SK-N-SH treated with all-trans-retinoic acid at 6 μM for 48 hours (cell line): ENCODE results near the gene CDX2.

Experiments used
- ATAC-seq: fragments of 200-7000 bp; cut with Tn5 transposase; 3 replicates; pipeline ENCODE4 v1.9.1; 2020; ENCODE audit warnings: mild to moderate bottlenecking, moderate library complexity
- ARNTL ChIP-seq: fragments of 450-650 bp; formaldehyde crosslinking; IDR thresholded peaks from 2 replicates; pipeline ENCODE4 v1.5.0; 2020; ENCODE audit warnings: low read depth, mild to moderate bottlenecking, moderate library complexity, borderline replicate concordance
- BACH2 ChIP-seq: fragments of 250-450 bp; sonication (Bioruptor Pico); IDR thresholded peaks from 2 replicates; pipeline ENCODE4 v1.9.0; 2021; ENCODE audit warnings: mild to moderate bottlenecking, borderline replicate concordance
- CSDC2 ChIP-seq: fragments of 250-450 bp; sonication (Bioruptor Pico); IDR thresholded peaks from 2 replicates; pipeline ENCODE4 v1.5.0; 2020; ENCODE audit warnings: mild to moderate bottlenecking, moderate library complexity
- CSRNP3 ChIP-seq: fragments of 250-450 bp; sonication (Bioruptor Pico); IDR thresholded peaks from 2 replicates; pipeline ENCODE4 v1.5.1; 2021; ENCODE audit warnings: mild to moderate bottlenecking, moderate library complexity
- ESRRG ChIP-seq: fragments of 250-450 bp; sonication (Bioruptor Pico); IDR thresholded peaks from 2 replicates; pipeline ENCODE4 v1.6.1; 2021; ENCODE audit warnings: mild to moderate bottlenecking
- GLIS3 ChIP-seq: fragments of 250-450 bp; sonication (Bioruptor Pico); IDR thresholded peaks from 2 replicates; pipeline ENCODE4 v1.5.0; 2020; ENCODE audit warnings: mild to moderate bottlenecking, moderate library complexity
- ISL1 ChIP-seq: fragments of 250-450 bp; sonication (Bioruptor Pico); IDR thresholded peaks from 2 replicates; pipeline ENCODE4 v2.1.2; 2022; ENCODE audit warnings: mild to moderate bottlenecking, moderate library complexity
- OSR1 ChIP-seq: fragments of 250-450 bp; sonication (Bioruptor Pico); IDR thresholded peaks from 2 replicates; pipeline ENCODE4 v1.8.0; 2022; ENCODE audit warnings: moderate library complexity, mild to moderate bottlenecking, inconsistent platforms
- PPARA ChIP-seq: fragments of 250-450 bp; sonication (Bioruptor Pico); IDR thresholded peaks from 2 replicates; pipeline ENCODE4 v1.5.0; 2020; ENCODE audit warnings: mild to moderate bottlenecking, borderline replicate concordance
- RARB ChIP-seq: fragments of 250-450 bp; sonication (Bioruptor Pico); IDR thresholded peaks from 2 replicates; pipeline ENCODE4 v1.8.0; 2021; ENCODE audit warnings: mild to moderate bottlenecking, moderate library complexity
- SNAI2 ChIP-seq: fragments of 250-450 bp; sonication (Bioruptor Pico); IDR thresholded peaks from 2 replicates; pipeline ENCODE4 v1.5.0; 2020; ENCODE audit warnings: mild to moderate bottlenecking, moderate library complexity
- TCF4 ChIP-seq: fragments of 250-450 bp; sonication (Bioruptor Pico); IDR thresholded peaks from 2 replicates; pipeline ENCODE4 v1.8.0; 2021; ENCODE audit warnings: mild to moderate bottlenecking, moderate library complexity, borderline replicate concordance
- TOX ChIP-seq: fragments of 250-450 bp; sonication (Bioruptor Pico); IDR thresholded peaks from 2 replicates; pipeline ENCODE4 v1.8.0; 2021; ENCODE audit warnings: mild to moderate bottlenecking, moderate library complexity, borderline replicate concordance
- TSHZ2 ChIP-seq: fragments of 250-450 bp; sonication (Bioruptor Pico); IDR thresholded peaks from 2 replicates; pipeline ENCODE4 v1.5.0; 2020; ENCODE audit warnings: mild to moderate bottlenecking, moderate library complexity
- ZC3H10 ChIP-seq: fragments of 250-450 bp; sonication (Bioruptor Pico); IDR thresholded peaks from 2 replicates; pipeline ENCODE4 v1.5.1; 2021; ENCODE audit warnings: mild to moderate bottlenecking, moderate library complexity
- ZFP3 ChIP-seq: fragments of 250-450 bp; sonication (Bioruptor Pico); IDR thresholded peaks from 2 replicates; pipeline ENCODE4 v1.5.0; 2020; ENCODE audit warnings: mild to moderate bottlenecking, moderate library complexity
- ZFP30 ChIP-seq: fragments of 450-650 bp; formaldehyde crosslinking; IDR thresholded peaks from 2 replicates; pipeline ENCODE4 v1.5.0; 2022; ENCODE audit warnings: mild to moderate bottlenecking, moderate library complexity
- ZNF565 ChIP-seq: fragments of 450-650 bp; formaldehyde crosslinking; conservative IDR thresholded peaks from 2 replicates; pipeline ENCODE4 v1.5.0; 2020; ENCODE audit warnings: low read depth, mild to moderate bottlenecking, moderate library complexity
- ZNF8 ChIP-seq: fragments of 450-650 bp; formaldehyde crosslinking; IDR thresholded peaks from 2 replicates; pipeline ENCODE4 v1.5.0; 2020; ENCODE audit warnings: mild to moderate bottlenecking, moderate library complexity
- TF ChIP-seq, protein P1 (sequence below): fragments of 250-450 bp; sonication (Bioruptor Pico); IDR thresholded peaks from 2 replicates; pipeline ENCODE4 v1.5.1; 2020; ENCODE audit warnings: low read depth, mild to moderate bottlenecking, moderate library complexity
- TF ChIP-seq, protein P2 (sequence below): fragments of 250-450 bp; sonication (Bioruptor Pico); IDR thresholded peaks from 2 replicates; pipeline ENCODE4 v1.8.0; 2021; ENCODE audit warnings: low read depth, mild to moderate bottlenecking, moderate library complexity, borderline replicate concordance
- TF ChIP-seq, protein P3 (sequence below): fragments of 250-450 bp; sonication (Bioruptor Pico); IDR thresholded peaks from 2 replicates; pipeline ENCODE4 v1.8.0; 2020; ENCODE audit warnings: mild to moderate bottlenecking, moderate library complexity, borderline replicate concordance

Gene CDX2

GRCh38 chr13:27965740-27966640 is 3.1 kb downstream of the CDX2 start:
- no peak for TF ChIP-seq TCF4 (CRISPR knock-in tag)
- TF ChIP-seq, protein P1, sequence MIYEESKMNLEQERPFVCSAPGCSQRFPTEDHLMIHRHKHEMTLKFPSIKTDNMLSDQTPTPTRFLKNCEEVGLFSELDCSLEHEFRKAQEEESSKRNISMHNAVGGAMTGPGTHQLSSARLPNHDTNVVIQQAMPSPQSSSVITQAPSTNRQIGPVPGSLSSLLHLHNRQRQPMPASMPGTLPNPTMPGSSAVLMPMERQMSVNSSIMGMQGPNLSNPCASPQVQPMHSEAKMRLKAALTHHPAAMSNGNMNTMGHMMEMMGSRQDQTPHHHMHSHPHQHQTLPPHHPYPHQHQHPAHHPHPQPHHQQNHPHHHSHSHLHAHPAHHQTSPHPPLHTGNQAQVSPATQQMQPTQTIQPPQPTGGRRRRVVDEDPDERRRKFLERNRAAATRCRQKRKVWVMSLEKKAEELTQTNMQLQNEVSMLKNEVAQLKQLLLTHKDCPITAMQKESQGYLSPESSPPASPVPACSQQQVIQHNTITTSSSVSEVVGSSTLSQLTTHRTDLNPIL = no peak
- no peak for TF ChIP-seq ZNF8
- no peak for TF ChIP-seq TSHZ2 (CRISPR knock-in tag)
- no peak for TF ChIP-seq RARB
- no peak for TF ChIP-seq ZC3H10 (CRISPR knock-in tag)
- TF ChIP-seq BACH2 (CRISPR knock-in tag) = no peak
- no peak for TF ChIP-seq ARNTL (CRISPR knock-in tag)
- TF ChIP-seq OSR1 (CRISPR knock-in tag) = no peak
- TF ChIP-seq TOX (CRISPR knock-in tag) = no peak
- TF ChIP-seq ZNF565 (CRISPR knock-in tag) = no peak
- no peak for TF ChIP-seq CSDC2 (CRISPR knock-in tag)
- no peak for TF ChIP-seq ISL1
- TF ChIP-seq SNAI2 (CRISPR knock-in tag) = no peak
- no peak for TF ChIP-seq CSRNP3 (CRISPR knock-in tag)
- TF ChIP-seq, protein P2, sequence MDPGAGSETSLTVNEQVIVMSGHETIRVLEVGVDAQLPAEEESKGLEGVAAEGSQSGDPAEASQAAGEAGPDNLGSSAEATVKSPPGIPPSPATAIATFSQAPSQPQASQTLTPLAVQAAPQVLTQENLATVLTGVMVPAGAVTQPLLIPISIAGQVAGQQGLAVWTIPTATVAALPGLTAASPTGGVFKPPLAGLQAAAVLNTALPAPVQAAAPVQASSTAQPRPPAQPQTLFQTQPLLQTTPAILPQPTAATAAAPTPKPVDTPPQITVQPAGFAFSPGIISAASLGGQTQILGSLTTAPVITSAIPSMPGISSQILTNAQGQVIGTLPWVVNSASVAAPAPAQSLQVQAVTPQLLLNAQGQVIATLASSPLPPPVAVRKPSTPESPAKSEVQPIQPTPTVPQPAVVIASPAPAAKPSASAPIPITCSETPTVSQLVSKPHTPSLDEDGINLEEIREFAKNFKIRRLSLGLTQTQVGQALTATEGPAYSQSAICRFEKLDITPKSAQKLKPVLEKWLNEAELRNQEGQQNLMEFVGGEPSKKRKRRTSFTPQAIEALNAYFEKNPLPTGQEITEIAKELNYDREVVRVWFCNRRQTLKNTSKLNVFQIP (CRISPR knock-in tag) = no peak
- TF ChIP-seq, protein P3, sequence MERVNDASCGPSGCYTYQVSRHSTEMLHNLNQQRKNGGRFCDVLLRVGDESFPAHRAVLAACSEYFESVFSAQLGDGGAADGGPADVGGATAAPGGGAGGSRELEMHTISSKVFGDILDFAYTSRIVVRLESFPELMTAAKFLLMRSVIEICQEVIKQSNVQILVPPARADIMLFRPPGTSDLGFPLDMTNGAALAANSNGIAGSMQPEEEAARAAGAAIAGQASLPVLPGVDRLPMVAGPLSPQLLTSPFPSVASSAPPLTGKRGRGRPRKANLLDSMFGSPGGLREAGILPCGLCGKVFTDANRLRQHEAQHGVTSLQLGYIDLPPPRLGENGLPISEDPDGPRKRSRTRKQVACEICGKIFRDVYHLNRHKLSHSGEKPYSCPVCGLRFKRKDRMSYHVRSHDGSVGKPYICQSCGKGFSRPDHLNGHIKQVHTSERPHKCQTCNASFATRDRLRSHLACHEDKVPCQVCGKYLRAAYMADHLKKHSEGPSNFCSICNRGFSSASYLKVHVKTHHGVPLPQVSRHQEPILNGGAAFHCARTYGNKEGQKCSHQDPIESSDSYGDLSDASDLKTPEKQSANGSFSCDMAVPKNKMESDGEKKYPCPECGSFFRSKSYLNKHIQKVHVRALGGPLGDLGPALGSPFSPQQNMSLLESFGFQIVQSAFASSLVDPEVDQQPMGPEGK (CRISPR knock-in tag) = no peak
- no peak for ATAC-seq

- no peak for ATAC-seq
- TF ChIP-seq CSRNP3 (CRISPR knock-in tag) = no peak
- no peak for TF ChIP-seq SNAI2 (CRISPR knock-in tag)
- TF ChIP-seq CSDC2 (CRISPR knock-in tag) = no peak
- TF ChIP-seq ZFP3 (CRISPR knock-in tag) = no peak
- TF ChIP-seq PPARA (CRISPR knock-in tag) = no peak
- TF ChIP-seq, protein P2 (CRISPR knock-in tag) = no peak
- TF ChIP-seq GLIS3 (CRISPR knock-in tag) = no peak
- no peak for TF ChIP-seq RARB
- no peak for TF ChIP-seq TOX (CRISPR knock-in tag)
- TF ChIP-seq BACH2 (CRISPR knock-in tag) = no peak
- TF ChIP-seq ZNF565 (CRISPR knock-in tag) = no peak
- TF ChIP-seq OSR1 (CRISPR knock-in tag) = no peak
- TF ChIP-seq ESRRG (CRISPR knock-in tag) = no peak
- no peak for TF ChIP-seq ZC3H10 (CRISPR knock-in tag)
- no peak for TF ChIP-seq ZFP30 (CRISPR knock-in tag)
- TF ChIP-seq, protein P1 = no peak
These were observed 3.8 kb downstream of the CDX2 start for GRCh38 chr13:27965343-27965739.
